SK-N-SH (cell line): Measurements from ENCODE around the gene KLHL25. TPM values are rescaled to one million over a fixed set of nuclear protein-coding genes. Genes with fewer than 3 reads are reported as not detected.

Source experiments
- CTCF ChIA-PET: fragments of 300-600, 350-600 bp; formaldehyde crosslinking; extraction: SDS; loops from one replicate; lab custom pipeline; 2021; lab: Yijun Ruan, JAX
- POLR2A ChIA-PET: fragments of 350-600 bp; sonication (Branson Sonifier 250); formaldehyde crosslinking; extraction: SDS; loops from one replicate; lab custom pipeline; 2020; ENCODE audit warnings: antibody characterized with exemption, inconsistent platforms; lab: Yijun Ruan, JAX
- DNase-seq: peaks from one replicate; pipeline ENCODE4 v3.0.0; 2012
- H2AFZ ChIP-seq: fragments of 200-600 bp; sonication (generic); 2 replicates; pipeline ENCODE4 v1.8.1; 2016; ENCODE audit warnings: antibody characterized with exemption, mild to moderate bottlenecking, low read depth
- H3F3A ChIP-seq: fragments of 200-600 bp; sonication (generic); replicated peaks from 2 replicates; pipeline ENCODE3; 2016; ENCODE audit warnings: antibody characterized with exemption, mild to moderate bottlenecking; ENCODE audit not compliant: insufficient read depth
- H3K27ac ChIP-seq, 2 experiments: fragments of 200-500 bp in 1 of 2; fragments of 200-600 bp in 1 of 2; sonication (Bioruptor generic) in 1 of 2; sonication (generic), shearing (Covaris generic) in 1 of 2; 2 replicates each; pipeline versions ENCODE4 v1.5.1 to v1.6.1; 2014 to 2016; ENCODE audit warnings: low read depth in 2 of 2, inconsistent platforms in 1 of 2, low read length in 1 of 2, mild to moderate bottlenecking in 1 of 2, mixed read lengths in 1 of 2
- H3K27me3 ChIP-seq: fragments of 200-600 bp; sonication (generic), shearing (Covaris generic); 2 replicates; pipeline ENCODE4 v1.6.1; 2016; ENCODE audit warnings: mixed run types; ENCODE audit not compliant: insufficient read depth
- H3K36me3 ChIP-seq, 2 experiments: fragments of 200-500 bp in 1 of 2; fragments of 200-600 bp in 1 of 2; sonication (Bioruptor generic) in 1 of 2; sonication (generic) in 1 of 2; replicated peaks in 1 of 2; 2 replicates each; pipeline versions ENCODE3 to v1.5.1; 2014 to 2016; ENCODE audit warnings: low read length in 1 of 2, mild to moderate bottlenecking in 1 of 2; ENCODE audit not compliant: insufficient read depth in 2 of 2, control insufficient read depth in 1 of 2
- H3K4me1 ChIP-seq, 2 experiments: fragments of 200-500 bp in 1 of 2; fragments of 200-600 bp in 1 of 2; sonication (Bioruptor generic) in 1 of 2; sonication (generic), shearing (Covaris generic) in 1 of 2; 2 replicates each; pipeline versions ENCODE4 v1.5.1 to v1.6.1; 2014 to 2016; ENCODE audit warnings: low read depth in 1 of 2, low read length in 1 of 2, mixed run types in 1 of 2; ENCODE audit not compliant: insufficient read depth in 2 of 2, control insufficient read depth in 1 of 2
- H3K4me2 ChIP-seq: fragments of 200-600 bp; sonication (generic), shearing (Covaris generic); 2 replicates; pipeline ENCODE4 v1.6.1; 2017; ENCODE audit warnings: mixed run types
- H3K4me3 ChIP-seq, 2 experiments: fragments of 200-500 bp in 1 of 2; fragments of 200-600 bp in 1 of 2; sonication (Bioruptor generic) in 1 of 2; sonication (generic), shearing (Covaris generic) in 1 of 2; 2 replicates each; pipeline versions ENCODE4 v1.5.1 to v1.8.1; 2014 to 2016; ENCODE audit warnings: low read depth in 2 of 2, inconsistent platforms in 1 of 2, low read length in 1 of 2, mild to moderate bottlenecking in 1 of 2, mixed read lengths in 1 of 2, moderate library complexity in 1 of 2
- H3K79me2 ChIP-seq: fragments of 200-600 bp; sonication (generic); 2 replicates; pipeline ENCODE4 v1.8.1; 2017; ENCODE audit warnings: mild to moderate bottlenecking; ENCODE audit not compliant: insufficient read depth
- H3K9ac ChIP-seq: fragments of 200-600 bp; sonication (generic); 2 replicates; pipeline ENCODE4 v1.6.1; 2017; ENCODE audit warnings: mixed run types
- H3K9me2 ChIP-seq: fragments of 200-600 bp; sonication (generic); 2 replicates; pipeline ENCODE4 v1.6.1; 2017; ENCODE audit warnings: mixed run types
- H3K9me3 ChIP-seq: fragments of 200-600 bp; sonication (generic); 2 replicates; pipeline ENCODE4 v1.6.1; 2017; ENCODE audit warnings: mixed run types, mild to moderate bottlenecking, moderate library complexity
- H4K20me1 ChIP-seq: fragments of 200-600 bp; sonication (generic); 2 replicates; pipeline ENCODE4 v1.6.1; 2017; ENCODE audit warnings: mild to moderate bottlenecking, mixed run types; ENCODE audit not compliant: insufficient read depth
- CHD2 ChIP-seq: fragments of 150-350 bp; IDR thresholded peaks from 2 replicates; pipeline ENCODE4 v1.6.1; 2018; ENCODE audit warnings: low read length; ENCODE audit not compliant: partially characterized antibody
- ELF1 ChIP-seq: IDR thresholded peaks from 2 replicates; pipeline ENCODE4 v1.4.0; 2012
- EP300 ChIP-seq, 2 experiments: IDR thresholded peaks; 2 replicates each; pipeline versions ENCODE4 v1.4.0 to v1.6.1; 2012; ENCODE audit warnings: borderline replicate concordance in 1 of 2, low read depth in 1 of 2, low read length in 1 of 2
- EZH2phosphoT487 ChIP-seq: fragments of 200-600 bp; sonication (generic); IDR thresholded peaks from 2 replicates; pipeline ENCODE4 v1.6.1; 2017; ENCODE audit warnings: low read depth, mixed run types, mild to moderate bottlenecking, antibody characterized with exemption, moderate library complexity, borderline replicate concordance
- GATA2 ChIP-seq: sonication (generic); formaldehyde crosslinking; IDR thresholded peaks from 2 replicates; pipeline ENCODE4 v1.5.0; 2020; ENCODE audit warnings: mild to moderate bottlenecking, missing genetic modification reagents
- JUND ChIP-seq: IDR thresholded peaks from 2 replicates; pipeline ENCODE4 v1.4.0; 2012
- MAX ChIP-seq: IDR thresholded peaks from 2 replicates; pipeline ENCODE4 v1.4.0; 2012; ENCODE audit warnings: low read depth
- MEF2A ChIP-seq: IDR thresholded peaks from 2 replicates; pipeline ENCODE4 v1.4.0; 2012; ENCODE audit warnings: low read depth, borderline replicate concordance
- NFIC ChIP-seq: IDR thresholded peaks from 2 replicates; pipeline ENCODE4 v1.4.0; 2012; ENCODE audit warnings: borderline replicate concordance
- POLR2AphosphoS5 ChIP-seq: IDR thresholded peaks from 2 replicates; pipeline ENCODE4 v1.6.1; 2012; ENCODE audit warnings: low read depth, low read length
- RAD21 ChIP-seq: IDR thresholded peaks from 2 replicates; pipeline ENCODE4 v1.6.1; 2012; ENCODE audit warnings: mild to moderate bottlenecking, low read length
- SIN3A ChIP-seq: IDR thresholded peaks from 2 replicates; pipeline ENCODE4 v1.6.1; 2012; ENCODE audit warnings: low read depth, mild to moderate bottlenecking, low read length, moderate library complexity, borderline replicate concordance
- SMC3 ChIP-seq: IDR thresholded peaks from 2 replicates; pipeline ENCODE4 v1.6.1; 2012; ENCODE audit warnings: low read depth, low read length, improper control_type of control experiment
- TAF1 ChIP-seq: IDR thresholded peaks from 2 replicates; pipeline ENCODE4 v1.6.1; 2012; ENCODE audit warnings: low read depth, mild to moderate bottlenecking, low read length, moderate library complexity, borderline replicate concordance
- USF2 ChIP-seq: fragments of 150-350 bp; IDR thresholded peaks from 2 replicates; pipeline ENCODE4 v1.6.1; 2017; ENCODE audit warnings: antibody characterized with exemption, low read length, low read depth, borderline replicate concordance
- ZBTB33 ChIP-seq: IDR thresholded peaks from 2 replicates; pipeline ENCODE4 v1.4.0; 2012; ENCODE audit warnings: low read depth, borderline replicate concordance
- WGBS: methylation state at CpG from one replicate; pipeline ENCODE4 v1.1.6; 2017; ENCODE audit warnings: low lambda C conversion rate; 5-methylcytosine and 5-hydroxymethylcytosine counted together
- polyA plus RNA-seq, 3 experiments: library from polyadenylated mRNA; depleted of rRNA; stranded (reverse); fragments of >200 nt; gene quantifications; 2 replicates each; pipeline ENCODE4 v1.2.3, GENCODE V29; 2012
- TF ChIP-seq, protein P1 (sequence below): IDR thresholded peaks from 2 replicates; pipeline ENCODE4; 2012
- TF ChIP-seq, protein P2 (sequence below): fragments of 200-600 bp; sonication (generic); IDR thresholded peaks from 2 replicates; pipeline ENCODE4 v1.6.1; 2017; ENCODE audit warnings: antibody characterized with exemption, mild to moderate bottlenecking, moderate library complexity
- TF ChIP-seq, protein P3 (sequence below): fragments of 150-350 bp; IDR thresholded peaks from 2 replicates; pipeline ENCODE4 v1.6.1; 2016; ENCODE audit warnings: mild to moderate bottlenecking, low read depth, low read length

Gene KLHL25
- polyA plus RNA-seq, 1 of the 3 experiments (the other 2 are of a cell fraction), result 4.5 TPM

DNA sequence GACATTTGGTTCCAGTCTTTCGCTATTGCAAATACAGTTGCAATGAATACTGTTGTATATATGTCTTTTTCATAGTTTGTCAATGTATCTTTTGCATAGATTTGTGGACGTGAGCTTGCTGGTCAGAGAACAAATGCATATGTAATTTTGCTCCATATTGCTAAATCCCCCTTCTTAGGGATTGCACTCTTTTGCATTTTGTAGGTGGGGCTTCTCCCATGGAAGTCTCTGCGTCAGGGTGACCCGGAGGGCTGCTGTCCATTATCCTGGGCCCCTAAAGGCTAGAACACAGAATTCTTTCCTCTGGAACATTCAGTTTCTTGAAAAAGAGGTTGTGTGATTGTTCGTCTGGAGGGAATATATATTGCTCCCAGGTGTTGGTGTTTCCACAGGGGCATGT lies 25.2 kb upstream of the KLHL25 start:
- no peak overlapping the region for H3K4me3 ChIP-seq
- H3K27me3 ChIP-seq, result no peaks in the 10 kb centered on the region
- no peaks in the 10 kb centered on the region for H3K36me3 ChIP-seq
- no peak overlapping the region for H3K4me2 ChIP-seq
- no peak for TF ChIP-seq NFIC
- TF ChIP-seq, protein P1, sequence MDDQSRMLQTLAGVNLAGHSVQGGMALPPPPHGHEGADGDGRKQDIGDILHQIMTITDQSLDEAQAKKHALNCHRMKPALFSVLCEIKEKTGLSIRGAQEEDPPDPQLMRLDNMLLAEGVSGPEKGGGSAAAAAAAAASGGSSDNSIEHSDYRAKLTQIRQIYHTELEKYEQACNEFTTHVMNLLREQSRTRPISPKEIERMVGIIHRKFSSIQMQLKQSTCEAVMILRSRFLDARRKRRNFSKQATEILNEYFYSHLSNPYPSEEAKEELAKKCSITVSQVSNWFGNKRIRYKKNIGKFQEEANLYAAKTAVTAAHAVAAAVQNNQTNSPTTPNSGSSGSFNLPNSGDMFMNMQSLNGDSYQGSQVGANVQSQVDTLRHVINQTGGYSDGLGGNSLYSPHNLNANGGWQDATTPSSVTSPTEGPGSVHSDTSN, result no peak
- TF ChIP-seq GATA2 (CRISPR knock-in tag), result no peak
- no peak for TF ChIP-seq TAF1
- TF ChIP-seq RAD21, result no peak
- no peak for TF ChIP-seq ELF1
- no peak for TF ChIP-seq MAX
- TF ChIP-seq SMC3, result no peak
- no peak for TF ChIP-seq EP300 (IDR thresholded peaks at IDR 0.05; ENCODE audit: borderline replicate concordance in 1 of 2, low read depth in 1 of 2, low read length in 1 of 2)
- TF ChIP-seq CHD2, result no peak
- TF ChIP-seq POLR2AphosphoS5, result no peak
- TF ChIP-seq USF2, result no peak
- H3K9ac ChIP-seq, result no peak overlapping the region
- H3K27ac ChIP-seq, result no peak overlapping the region
- no peaks in the 10 kb centered on the region for H3K9me2 ChIP-seq
- H2AFZ ChIP-seq, result no peak overlapping the region
- DNase-seq, result no peak
- CTCF ChIA-PET, result no interaction called here
- H3K79me2 ChIP-seq, result no peaks in the 10 kb centered on the region
- POLR2A ChIA-PET, result no interaction called here
- no peaks in the 10 kb centered on the region for H3F3A ChIP-seq
- H3K4me1 ChIP-seq, result no peaks in the 10 kb centered on the region
- 67% methylated on average over 5 of the region's 5 CpGs for WGBS
- H4K20me1 ChIP-seq, result no peaks in the 10 kb centered on the region
- no peaks in the 10 kb centered on the region for H3K9me3 ChIP-seq

GRCh38 chr15:85813234-85813633 lies 18.5 kb upstream of the KLHL25 start:
- Histone ChIP-seq H3K27ac (no peak overlapping the region), H2AFZ (no peak overlapping the region), H4K20me1 (no peaks in the 10 kb centered on the region), H3K36me3 (no peaks in the 10 kb centered on the region), H3K79me2 (no peaks in the 10 kb centered on the region), H3K9me2 (no peaks in the 10 kb centered on the region), H3K4me3 (no peak overlapping the region), H3K4me2 (no peak overlapping the region), H3K9me3 (no peaks in the 10 kb centered on the region), H3F3A (no peaks in the 10 kb centered on the region), H3K4me1 (no peaks in the 10 kb centered on the region), H3K9ac (no peak overlapping the region), H3K27me3 (no peaks in the 10 kb centered on the region)
- no peak for DNase-seq
- POLR2A ChIA-PET, result no interaction called here
- CTCF ChIA-PET, result no interaction called here
- no peak for TF ChIP-seq USF2
- no peak for TF ChIP-seq EZH2phosphoT487
- TF ChIP-seq, protein P2, sequence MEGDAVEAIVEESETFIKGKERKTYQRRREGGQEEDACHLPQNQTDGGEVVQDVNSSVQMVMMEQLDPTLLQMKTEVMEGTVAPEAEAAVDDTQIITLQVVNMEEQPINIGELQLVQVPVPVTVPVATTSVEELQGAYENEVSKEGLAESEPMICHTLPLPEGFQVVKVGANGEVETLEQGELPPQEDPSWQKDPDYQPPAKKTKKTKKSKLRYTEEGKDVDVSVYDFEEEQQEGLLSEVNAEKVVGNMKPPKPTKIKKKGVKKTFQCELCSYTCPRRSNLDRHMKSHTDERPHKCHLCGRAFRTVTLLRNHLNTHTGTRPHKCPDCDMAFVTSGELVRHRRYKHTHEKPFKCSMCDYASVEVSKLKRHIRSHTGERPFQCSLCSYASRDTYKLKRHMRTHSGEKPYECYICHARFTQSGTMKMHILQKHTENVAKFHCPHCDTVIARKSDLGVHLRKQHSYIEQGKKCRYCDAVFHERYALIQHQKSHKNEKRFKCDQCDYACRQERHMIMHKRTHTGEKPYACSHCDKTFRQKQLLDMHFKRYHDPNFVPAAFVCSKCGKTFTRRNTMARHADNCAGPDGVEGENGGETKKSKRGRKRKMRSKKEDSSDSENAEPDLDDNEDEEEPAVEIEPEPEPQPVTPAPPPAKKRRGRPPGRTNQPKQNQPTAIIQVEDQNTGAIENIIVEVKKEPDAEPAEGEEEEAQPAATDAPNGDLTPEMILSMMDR, result no peak
- no peak for TF ChIP-seq JUND
- no peak for TF ChIP-seq MEF2A
- no peak for TF ChIP-seq SIN3A
- TF ChIP-seq CHD2, result no peak
- TF ChIP-seq EP300 (IDR thresholded peaks at IDR 0.05; ENCODE audit: borderline replicate concordance in 1 of 2, low read depth in 1 of 2, low read length in 1 of 2), result no peak
- TF ChIP-seq, protein P3, sequence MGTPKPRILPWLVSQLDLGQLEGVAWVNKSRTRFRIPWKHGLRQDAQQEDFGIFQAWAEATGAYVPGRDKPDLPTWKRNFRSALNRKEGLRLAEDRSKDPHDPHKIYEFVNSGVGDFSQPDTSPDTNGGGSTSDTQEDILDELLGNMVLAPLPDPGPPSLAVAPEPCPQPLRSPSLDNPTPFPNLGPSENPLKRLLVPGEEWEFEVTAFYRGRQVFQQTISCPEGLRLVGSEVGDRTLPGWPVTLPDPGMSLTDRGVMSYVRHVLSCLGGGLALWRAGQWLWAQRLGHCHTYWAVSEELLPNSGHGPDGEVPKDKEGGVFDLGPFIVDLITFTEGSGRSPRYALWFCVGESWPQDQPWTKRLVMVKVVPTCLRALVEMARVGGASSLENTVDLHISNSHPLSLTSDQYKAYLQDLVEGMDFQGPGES, result no peak
- TF ChIP-seq ZBTB33, result no peak
